NCI-H2081 treated with DMSO at 0.1 percent for 48 hours (cell line): ENCODE data around the gene GANC.
"Not testable (repeated sequence)": the region's sequence is repeated elsewhere in the genome, so short reads cannot be mapped to it uniquely, and the experiment has no call there.

Source experiments
- DNase-seq: peaks from one replicate; lab custom pipeline; 2025; lab: John Stamatoyannopoulos, UW

The GANC gene

GRCh38 chr15:42282926-42283325 is 9.9 kb downstream of the GANC start:
- DNase-seq = no peak

GRCh38 chr15:42283671-42284070 is 10.7 kb downstream of the GANC start:
- DNase-seq = no peak

GRCh38 chr15:42284551-42284950 is 11.6 kb downstream of the GANC start:
- DNase-seq = no peak

- no peak for DNase-seq
Measured at GRCh38 chr15:42285034-42285433, 12.0 kb downstream of the GANC start.

GRCh38 chr15:42286445-42287029 is 13.5 kb downstream of the GANC start:
- no peak for DNase-seq

GRCh38 chr15:42287931-42288330 is 14.9 kb downstream of the GANC start:
- no peak for DNase-seq

GRCh38 chr15:42289166-42289565 is 16.2 kb downstream of the GANC start:
- DNase-seq = no peak

- not testable (repeated sequence) for DNase-seq
Measured at GRCh38 chr15:42301004-42301403, 28.0 kb downstream of the GANC start.

- DNase-seq = no peak
Measured at GRCh38 chr15:42306681-42307080, 33.7 kb downstream of the GANC start.

- DNase-seq = no peak
Measured at GRCh38 chr15:42313463-42313862, 40.5 kb downstream of the GANC start.

GRCh38 chr15:42314818-42315217 is 41.8 kb downstream of the GANC start:
- no peak for DNase-seq

GRCh38 chr15:42315521-42315920 is 42.5 kb downstream of the GANC start:
- no peak for DNase-seq

GRCh38 chr15:42316282-42316805 is 43.3 kb downstream of the GANC start:
- not testable (repeated sequence) for DNase-seq

GRCh38 chr15:42319206-42319605 is 46.2 kb downstream of the GANC start:
- DNase-seq = no peak

GRCh38 chr15:42324308-42324707 is 51.3 kb downstream of the GANC start:
- DNase-seq = no peak

- no peak for DNase-seq
Measured at GRCh38 chr15:42329161-42329560, 56.2 kb downstream of the GANC start.

GRCh38 chr15:42329992-42330391 is 57.0 kb downstream of the GANC start:
- no peak for DNase-seq

- DNase-seq = no peak
Measured at GRCh38 chr15:42331235-42331634, 58.2 kb downstream of the GANC start.

GRCh38 chr15:42332331-42332730 is 59.3 kb downstream of the GANC start:
- no peak for DNase-seq

GRCh38 chr15:42335074-42335473 is 62.1 kb downstream of the GANC start:
- no peak for DNase-seq

GRCh38 chr15:42336650-42337049 is 63.6 kb downstream of the GANC start:
- DNase-seq = not testable (repeated sequence)

- not testable (repeated sequence) for DNase-seq
Measured at GRCh38 chr15:42337104-42337503, 64.1 kb downstream of the GANC start.

- no peak for DNase-seq
Measured at GRCh38 chr15:42338500-42338899, 65.5 kb downstream of the GANC start.

GRCh38 chr15:42343596-42344232 is 70.7 kb downstream of the GANC start:
- DNase-seq = no peak
